Activated CD4-positive, alpha-beta T cell treated with anti-CD3 and anti-CD28 coated beads for 24 hours (primary cell): Measurements from ENCODE around the gene SLC36A1.
A peak's percentile ranks its signal among the peaks of the same experiment; 100 is the strongest.
"Not testable (repeated sequence)": the region's sequence is repeated elsewhere in the genome, so short reads cannot be mapped to it uniquely, and the experiment has no call there.

ENCODE experiments used
- DNase-seq, 2 donors: peaks; one replicate each; pipeline ENCODE4 v3.0.0-alpha.2; 2020; ENCODE audit warnings: low read depth in 2 of 2

Gene SLC36A1

DNA sequence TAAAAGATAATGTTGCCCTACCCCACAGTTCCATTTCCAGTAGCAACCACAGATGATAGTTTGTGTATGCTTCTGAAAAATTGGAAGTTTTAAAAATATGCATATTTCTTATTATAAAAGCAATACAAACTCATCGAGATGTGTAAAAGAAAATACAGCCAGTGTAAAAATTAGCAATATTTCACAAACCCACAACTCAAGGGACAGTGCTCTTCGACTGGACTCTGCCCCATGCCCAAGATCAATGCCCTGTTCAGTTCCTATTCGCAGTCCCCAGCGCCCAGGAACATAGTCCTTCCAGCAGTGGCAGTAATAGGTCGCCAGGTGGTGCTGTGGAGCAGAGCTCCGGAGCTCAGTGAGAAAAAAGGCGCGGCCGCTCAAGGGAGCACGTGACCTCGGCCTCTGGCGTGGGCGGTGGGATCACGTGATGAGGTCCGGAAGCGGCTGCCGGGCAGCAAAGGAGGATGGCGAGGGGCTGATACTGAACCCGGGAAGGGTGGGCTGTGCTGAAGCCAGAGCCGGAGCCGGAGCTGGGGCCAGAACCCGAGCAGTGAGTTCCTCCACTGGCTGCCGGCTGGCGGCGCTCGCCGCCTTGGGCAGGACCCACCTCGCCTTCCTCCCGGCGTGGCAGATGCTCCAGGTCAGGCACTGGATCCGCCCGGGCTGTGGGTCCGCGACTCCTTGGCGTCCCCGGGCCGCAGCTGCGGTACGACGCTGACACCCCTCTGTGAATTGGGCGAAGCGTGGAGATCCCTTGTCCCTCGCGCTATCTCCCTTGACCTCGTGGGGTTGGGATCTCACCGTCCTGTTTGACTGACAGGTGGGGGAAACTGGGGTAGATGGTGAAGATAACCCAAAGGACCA is at the start of gene SLC36A1:
Gene SLC36A1 (plus strand): TSS at position 430 of the 864 bp plus-strand sequence. CDS start 11,190 bp downstream, outside the sequence.
- peak; percentile 96 to 98 for DNase-seq

- no peak for DNase-seq
Measured at GRCh38 chr5:151405334-151406160, 41.9 kb upstream of the SLC36A1 start.

- DNase-seq, result no peak
Measured at GRCh38 chr5:151406322-151406947, 41.0 kb upstream of the SLC36A1 start.

DNA sequence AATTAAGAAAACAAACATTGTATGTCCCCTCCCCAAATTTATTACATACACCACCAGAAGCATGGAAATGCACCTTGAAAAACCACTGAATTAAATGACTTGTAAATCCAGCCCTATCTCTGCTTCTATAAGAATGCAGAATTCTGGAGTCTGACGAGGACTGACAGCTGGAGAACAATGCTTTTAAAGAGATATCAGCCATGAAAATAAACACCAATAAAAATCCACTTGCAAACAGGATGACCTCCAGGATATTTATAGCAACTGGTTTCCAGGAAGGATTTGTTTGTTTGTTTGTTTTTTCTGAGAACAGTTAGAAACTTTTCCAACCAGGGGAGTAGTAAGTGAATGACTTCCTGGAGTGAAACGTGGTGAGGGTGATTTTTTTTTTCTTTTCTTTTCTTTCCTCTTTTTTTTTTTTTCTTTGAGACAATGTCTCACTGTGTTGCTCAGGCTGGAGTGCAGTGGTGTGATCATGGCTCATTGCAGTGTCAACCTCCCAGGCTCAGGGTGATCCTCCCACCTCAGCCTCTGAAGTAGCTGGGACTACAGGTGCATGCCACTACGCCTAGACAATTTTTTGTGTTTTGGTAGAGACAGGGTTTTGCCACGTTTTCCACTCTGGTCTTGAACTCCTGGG is 38.7 kb upstream of the SLC36A1 start:
- DNase-seq, result no peak

GRCh38 chr5:151413800-151414199 is 33.6 kb upstream of the SLC36A1 start:
- no peak for DNase-seq

- no peak for DNase-seq
Measured at GRCh38 chr5:151414536-151414935, 32.9 kb upstream of the SLC36A1 start.

DNA sequence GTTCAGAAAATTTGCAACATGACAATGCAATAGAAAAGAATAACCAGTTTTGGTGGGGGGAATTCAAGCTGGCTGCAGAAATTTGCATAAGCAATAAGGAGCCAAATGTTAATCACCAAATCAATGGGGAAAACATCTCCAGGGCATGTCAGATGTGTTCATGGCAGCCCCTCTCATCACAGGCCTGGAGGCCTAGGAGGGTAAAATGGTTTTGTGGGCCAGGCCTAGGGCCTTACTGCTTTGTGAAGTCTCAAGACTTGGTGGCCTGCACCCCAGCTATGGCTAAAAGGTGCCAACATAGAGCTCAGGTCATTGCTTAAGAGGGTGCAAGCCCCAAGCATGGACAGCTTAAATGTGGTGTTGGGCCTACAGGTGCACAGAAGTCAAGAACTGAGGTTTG is 29.7 kb upstream of the SLC36A1 start:
- no peak for DNase-seq

GRCh38 chr5:151420127-151420526 is 27.3 kb upstream of the SLC36A1 start:
- DNase-seq, result no peak

GRCh38 chr5:151424892-151425523 is 22.4 kb upstream of the SLC36A1 start:
- no peak for DNase-seq

DNA sequence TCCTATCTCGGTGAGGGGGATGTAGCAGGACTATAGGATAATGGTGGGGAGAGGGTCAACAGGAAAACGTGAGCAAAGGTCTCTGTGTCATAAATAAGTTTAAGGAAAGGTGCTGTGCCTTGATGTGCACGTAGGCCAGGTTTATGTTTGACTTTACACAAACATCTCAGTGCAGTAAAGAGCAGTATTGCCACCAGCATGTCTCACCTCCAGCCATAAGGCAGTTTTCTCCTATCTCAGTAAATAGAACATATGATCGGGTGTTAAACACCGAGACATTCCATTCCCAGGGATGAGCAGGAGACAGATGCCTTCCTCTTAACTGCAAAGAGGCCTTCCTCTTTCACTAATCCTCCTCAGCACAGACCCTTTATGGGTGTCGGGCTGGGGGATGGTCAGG is 21.1 kb upstream of the SLC36A1 start:
- DNase-seq, result not testable (repeated sequence)

GRCh38 chr5:151427258-151427657 is 20.1 kb upstream of the SLC36A1 start:
- DNase-seq, result no peak

- no peak for DNase-seq
Measured at GRCh38 chr5:151430731-151431130, 16.7 kb upstream of the SLC36A1 start.

DNA sequence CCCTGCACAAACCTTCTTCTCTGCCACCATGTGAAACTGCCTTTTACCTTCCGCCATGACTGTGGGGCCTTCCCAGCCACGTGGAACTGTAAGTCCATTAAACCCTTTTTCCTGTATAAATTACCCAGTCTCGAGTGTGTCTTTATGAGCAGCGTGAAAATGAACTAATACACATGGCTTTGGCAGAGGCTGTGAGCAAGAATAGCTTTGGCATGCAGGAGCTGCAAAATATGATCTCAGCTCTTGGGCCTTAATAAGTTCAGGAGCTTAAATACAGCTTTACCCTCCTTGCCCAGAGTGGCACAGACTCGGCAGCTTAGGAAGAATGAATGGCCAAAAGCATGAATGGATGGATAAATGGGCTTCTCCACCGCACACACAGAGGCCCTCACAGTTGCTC is 15.7 kb upstream of the SLC36A1 start:
- DNase-seq, result no peak

DNA sequence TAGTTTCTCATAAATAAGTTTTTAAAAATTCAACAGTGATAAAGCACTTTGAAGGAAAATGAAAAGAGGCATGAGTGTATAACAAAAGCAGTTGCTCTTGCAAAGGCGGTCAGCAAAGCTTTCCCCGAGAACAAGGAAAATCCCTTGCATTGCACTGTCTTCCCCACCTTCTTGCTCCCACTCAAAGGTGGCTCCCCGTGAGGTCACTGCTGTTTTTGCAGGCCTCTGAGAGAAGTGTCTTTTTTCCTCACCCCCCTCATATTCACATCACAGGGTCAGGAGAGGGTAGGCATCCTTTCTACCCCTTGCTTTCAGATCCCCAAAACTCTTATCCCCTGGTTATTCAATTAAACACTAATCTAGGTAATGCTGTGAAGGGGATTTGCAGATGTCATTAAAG is 15.2 kb upstream of the SLC36A1 start:
- no peak for DNase-seq

DNA sequence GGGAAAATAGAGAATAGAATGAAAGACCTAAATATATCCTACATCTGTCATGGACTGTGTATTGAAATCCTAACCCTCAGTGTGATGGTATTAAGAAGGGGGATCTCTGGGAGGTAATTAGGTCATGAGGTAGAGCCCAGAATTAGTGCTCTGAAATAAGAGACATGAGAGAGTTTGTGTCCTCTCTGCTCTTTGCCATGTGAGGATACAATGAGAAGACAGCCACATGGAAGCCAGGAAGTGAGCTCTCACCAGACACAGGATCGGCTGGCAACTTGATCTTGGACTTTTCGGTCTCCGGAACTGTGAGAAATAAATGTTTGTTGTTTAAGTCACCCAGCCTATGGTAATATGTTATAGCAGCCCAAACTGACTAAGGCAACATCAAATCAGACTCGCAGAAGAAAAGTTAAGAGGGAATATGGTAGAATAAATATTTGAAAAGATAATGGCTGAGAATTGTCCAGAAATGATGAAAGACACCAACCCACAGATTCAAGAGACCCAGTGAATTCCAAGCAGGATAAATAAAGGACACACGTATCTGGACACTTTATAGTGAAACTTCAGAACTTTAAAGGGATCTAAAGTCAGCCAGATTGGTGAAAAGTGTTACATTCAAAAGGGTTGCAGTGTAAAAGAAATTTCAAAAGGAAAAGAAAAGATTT is 12.7 kb upstream of the SLC36A1 start:
- no peak for DNase-seq

DNA sequence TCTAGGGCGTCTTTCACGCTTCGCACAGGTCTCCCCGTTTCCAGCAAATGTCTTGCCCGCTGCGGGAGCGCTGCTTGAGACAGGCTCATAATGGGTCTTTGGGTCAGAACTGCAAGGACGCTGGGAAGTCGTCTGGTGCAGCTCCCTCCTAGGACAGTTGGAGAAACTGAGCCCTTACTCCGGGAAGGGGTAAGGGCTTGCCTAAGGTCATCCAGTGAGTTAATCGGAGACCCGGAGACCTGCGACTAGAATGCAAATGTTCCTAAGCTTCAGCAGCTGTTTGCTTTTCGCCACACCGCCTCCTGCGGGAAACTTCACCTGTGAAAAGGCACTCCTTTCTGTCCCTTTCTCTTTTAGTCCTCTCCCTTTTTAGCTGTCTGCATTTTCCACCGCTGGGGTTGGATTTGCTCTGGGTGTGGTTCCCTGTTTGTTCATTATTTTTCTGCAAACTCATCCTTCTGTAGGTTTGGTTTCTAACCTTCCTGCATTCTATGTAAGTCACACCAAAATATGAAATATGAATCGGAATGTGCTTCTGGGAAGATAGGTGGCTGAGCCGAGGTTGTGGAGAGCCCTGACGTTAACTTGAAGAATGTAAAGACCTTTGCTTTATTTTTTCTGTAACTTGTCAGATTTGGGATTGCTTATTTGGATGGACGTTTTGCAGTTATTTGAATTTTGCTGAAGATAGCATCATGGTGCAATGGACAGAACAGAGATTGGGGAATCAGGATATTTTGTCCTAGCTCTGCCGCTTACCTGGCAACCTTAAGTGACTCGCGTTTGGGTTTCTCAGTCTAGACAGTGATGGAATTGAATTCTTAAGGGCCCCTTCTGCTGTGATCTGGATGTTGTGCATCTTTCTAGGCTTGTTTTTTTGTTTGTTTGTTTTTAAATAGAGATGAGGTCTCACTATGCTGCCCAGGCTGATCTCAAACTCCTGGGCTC is 909 bp downstream of the SLC36A1 start:
- peak in 1 of 2 donors; percentile 6 for DNase-seq

GRCh38 chr5:151449297-151449696 is 1.9 kb downstream of the SLC36A1 start:
- no peak for DNase-seq

GRCh38 chr5:151449839-151450238 is 2.4 kb downstream of the SLC36A1 start:
- DNase-seq, result no peak

DNA sequence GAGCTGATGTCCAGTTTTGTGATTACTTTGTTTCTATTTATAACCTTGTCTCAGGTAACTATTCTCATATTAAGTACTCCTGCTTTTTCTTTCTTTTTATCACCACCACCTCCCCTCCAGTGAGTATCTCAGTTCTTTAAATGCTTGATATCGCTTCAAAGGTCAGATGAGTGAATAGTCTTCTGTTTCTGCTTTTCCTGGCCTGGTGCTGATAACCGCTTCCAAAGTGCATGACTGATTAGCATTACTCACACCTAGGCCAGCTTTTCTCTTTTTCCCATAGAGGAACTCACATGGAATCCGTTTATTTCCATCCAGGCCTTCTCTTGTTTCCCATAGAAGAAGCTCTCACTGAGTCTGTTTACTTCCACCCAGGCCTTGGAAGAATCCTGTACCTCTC is 3.2 kb downstream of the SLC36A1 start:
- DNase-seq, result no peak
